CD4-positive, alpha-beta T cell treated with Interleukin-6 for 4 hours (primary cell): ENCODE results near the gene WNT8B.
A peak's percentile ranks its signal among the peaks of the same experiment; 100 is the strongest.

Source experiments
- DNase-seq: peaks from one replicate; pipeline ENCODE4 v3.0.0-alpha.2; 2020; ENCODE audit warnings: mixed read lengths

Gene WNT8B

DNA sequence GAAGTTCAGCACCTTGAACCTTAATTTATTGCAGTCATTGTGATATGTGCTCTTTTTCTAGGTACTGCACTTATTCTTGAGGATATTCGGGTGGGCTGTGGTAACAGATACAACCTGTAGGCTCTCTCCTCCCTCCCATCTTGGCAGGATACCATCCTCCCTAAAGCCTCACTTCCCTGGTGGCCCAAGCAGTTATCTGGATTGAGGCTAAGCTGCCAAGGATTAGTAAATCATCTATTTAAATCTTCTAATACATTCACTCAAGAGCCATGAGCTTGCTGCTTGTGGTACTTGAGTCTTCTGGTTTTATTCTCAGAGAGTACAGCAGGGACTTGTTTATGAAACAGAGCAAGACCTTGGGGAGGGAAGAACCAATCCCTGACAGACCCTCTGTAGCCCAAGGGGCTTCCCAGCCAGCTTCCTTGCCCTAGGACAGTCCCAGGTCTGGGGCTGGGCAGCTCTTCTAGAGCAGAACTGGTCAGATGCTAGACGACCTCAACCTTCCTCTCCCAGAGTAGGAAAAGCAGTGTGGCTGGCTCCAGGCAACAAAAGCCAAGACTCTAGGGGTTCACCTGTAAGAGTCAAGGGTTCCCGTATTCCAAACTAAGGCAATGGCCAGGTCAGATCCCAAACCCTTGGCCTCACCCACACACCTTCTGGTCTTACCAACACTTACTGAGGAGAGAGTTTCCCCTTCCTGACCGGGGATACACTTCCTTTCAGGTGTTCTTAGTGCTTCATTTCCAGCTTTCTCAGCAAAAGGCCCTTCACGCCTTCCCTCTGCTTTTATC is 21.3 kb downstream of the WNT8B start:
- DNase-seq = no peak

- DNase-seq = no peak
Measured at GRCh38 chr10:100485366-100485765, 22.6 kb downstream of the WNT8B start.

DNA sequence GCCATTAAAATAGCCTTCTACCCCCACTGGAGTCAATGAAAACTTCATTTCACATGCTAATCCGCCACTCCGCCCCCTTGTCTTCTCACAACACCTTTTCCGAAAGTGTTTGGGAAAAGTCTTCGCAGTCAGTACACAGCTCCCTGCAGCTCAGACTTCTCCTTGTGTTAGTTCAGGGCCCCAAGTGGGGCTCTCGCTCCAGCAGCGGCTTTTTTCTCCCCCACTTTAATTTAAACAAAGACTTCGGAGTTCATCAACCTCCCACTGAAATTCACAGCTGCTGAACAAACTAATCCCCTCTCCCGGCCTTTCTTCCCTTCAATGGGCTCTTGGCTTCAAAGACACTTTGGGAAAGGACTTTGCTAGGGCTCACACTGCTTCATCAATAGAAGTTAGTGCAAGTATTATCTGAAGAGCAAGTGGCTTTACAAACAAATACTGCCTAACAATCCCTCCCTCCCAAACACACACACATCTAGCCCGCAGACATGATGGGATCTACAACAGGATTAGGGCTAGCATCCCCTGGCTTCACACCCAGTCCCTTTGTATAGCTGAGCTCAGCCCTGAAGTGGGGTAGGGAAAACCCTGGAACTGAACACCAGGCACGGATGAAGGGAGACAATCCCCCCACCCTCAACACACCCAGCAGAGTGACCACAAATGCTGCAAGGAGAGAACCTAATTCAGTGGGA is 23.1 kb downstream of the WNT8B start:
- DNase-seq = no peak

GRCh38 chr10:100487529-100487928 is 24.7 kb downstream of the WNT8B start:
- no peak for DNase-seq

- no peak for DNase-seq
Measured at GRCh38 chr10:100489396-100489795, 26.6 kb downstream of the WNT8B start.

GRCh38 chr10:100490531-100490930 is 27.7 kb downstream of the WNT8B start:
- DNase-seq = no peak

GRCh38 chr10:100496567-100496966 is 33.8 kb downstream of the WNT8B start:
- no peak for DNase-seq

GRCh38 chr10:100498059-100498458 is 35.2 kb downstream of the WNT8B start:
- DNase-seq = no peak

DNA sequence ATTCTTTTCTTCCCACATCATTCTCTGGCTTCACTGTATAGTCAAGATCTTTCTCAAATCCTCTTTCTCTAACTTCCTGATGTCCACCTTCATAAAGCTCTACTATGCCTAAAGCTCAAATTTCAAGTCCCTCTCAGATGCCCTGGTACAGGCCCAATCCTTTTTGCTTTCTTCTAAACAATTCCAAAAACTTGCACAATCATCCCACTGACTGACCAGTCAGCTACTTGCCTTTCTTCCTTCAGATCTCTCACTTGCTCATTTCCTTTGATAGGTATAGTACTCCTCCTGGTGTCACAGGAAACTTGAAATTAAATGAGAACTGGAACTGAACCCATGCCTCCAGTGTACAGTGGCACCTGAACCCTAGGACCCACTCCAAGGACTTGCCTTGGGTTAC is 38.6 kb downstream of the WNT8B start:
- DNase-seq = no peak

- no peak for DNase-seq
Measured at GRCh38 chr10:100502926-100503494, 40.2 kb downstream of the WNT8B start.

GRCh38 chr10:100504096-100504495 is 41.3 kb downstream of the WNT8B start:
- DNase-seq = no peak

DNA sequence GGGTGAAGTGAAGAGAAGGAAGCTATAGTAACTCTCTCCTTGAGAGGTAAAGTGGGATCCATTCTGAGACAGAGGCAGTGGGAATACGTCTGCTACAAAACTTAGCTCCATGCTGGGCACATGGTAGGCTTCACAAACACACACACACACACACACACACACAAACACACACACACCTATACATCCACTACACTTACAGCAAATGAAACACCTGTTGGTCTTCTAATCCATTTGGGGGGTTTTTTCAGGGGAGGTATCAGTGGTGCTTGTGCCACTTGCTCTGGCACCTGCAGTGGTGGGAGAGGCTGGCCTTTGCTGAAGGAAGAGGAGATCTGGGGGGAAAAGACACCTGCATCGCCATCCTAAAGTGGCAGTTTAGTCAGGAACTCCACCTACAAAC is 42.4 kb downstream of the WNT8B start:
- no peak for DNase-seq

DNA sequence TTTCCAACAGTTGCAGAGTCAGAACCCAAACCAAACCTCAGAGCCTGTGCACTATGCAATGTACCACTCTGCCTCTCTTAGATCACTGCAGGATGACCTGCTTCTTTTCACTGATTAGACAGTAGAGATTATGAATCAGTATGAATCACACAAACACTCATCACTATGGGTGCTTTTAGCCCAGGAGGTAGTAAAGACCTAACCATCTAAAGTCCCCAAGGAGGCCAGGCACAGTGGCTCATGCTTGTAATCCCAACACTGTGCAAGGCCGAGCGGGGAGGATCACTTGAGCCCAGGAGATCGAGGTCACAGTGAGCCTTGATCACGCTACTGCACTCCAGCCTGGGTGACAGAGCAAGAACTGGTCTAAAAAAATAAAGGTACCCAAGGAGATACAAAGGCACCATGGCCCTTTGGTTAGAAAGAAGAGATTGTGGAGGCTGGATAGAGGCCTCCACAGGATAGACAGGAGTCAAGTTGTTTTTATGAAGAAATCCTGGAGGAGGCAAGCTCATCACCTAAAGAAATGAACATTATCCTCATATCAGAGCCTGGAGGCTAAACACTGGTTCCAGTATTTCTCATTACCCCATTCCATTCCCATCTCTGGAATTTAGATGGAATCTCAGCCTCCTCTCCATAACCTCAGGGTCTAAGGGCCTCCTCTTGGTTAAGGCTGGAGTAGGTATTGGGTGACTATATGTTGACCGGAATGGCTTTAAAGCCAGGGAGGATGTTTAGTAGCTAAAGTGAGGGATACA is 44.0 kb downstream of the WNT8B start:
- no peak for DNase-seq

- DNase-seq = no peak
Measured at GRCh38 chr10:100507357-100507732, 44.5 kb downstream of the WNT8B start.

- DNase-seq = no peak
Measured at GRCh38 chr10:100508266-100508665, 45.5 kb downstream of the WNT8B start.

DNA sequence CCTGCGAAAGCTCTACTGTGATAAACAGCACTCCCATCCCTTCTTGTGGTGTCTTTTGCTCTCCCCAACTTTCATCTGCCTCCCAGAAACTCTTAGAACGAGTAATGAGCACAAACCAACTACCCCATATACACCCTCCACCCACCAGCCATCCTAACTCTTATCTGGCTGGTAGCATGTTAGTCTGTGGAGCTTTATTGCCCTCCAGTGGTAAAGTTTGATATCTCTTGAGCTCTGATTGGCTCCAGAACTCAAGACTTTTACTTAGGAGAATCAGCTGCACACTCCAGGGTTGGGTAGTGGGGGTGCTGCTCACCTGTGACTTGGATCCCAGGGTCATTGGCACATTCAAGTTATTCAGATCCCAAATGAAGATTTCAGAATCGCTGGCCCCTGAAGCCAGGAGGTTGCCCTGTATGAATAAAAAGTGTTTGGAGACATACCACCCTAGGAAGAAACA is 45.9 kb downstream of the WNT8B start:
- peak; percentile 59 for DNase-seq

DNA sequence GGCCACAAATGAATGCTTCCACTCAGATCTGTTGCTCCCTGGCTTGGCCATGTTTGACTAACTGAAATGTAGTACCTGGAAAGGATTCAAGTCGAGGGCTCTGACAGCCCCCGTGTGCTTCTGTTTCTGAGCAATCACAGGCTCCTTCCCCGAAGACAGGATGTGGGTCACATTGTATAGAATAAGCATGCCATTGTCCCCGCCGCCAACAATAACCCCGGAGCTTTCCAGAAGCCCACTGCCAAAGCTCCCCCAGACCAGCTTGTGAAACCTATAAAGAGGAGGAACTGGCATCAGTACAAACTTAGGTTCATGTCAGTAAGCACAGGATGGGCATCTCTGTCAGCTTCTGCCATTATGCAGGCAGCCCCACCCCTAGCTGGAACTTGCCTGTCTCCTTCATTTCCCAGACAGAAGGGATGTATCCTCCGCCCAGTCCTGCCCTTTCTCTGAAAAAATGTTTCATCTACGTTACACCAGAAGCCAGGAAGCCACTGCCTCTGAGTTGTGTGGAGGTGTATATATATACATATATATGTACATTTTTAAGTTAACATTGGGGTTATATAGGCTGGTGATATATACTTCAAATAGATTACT is 46.5 kb downstream of the WNT8B start:
- DNase-seq = peak; percentile 68

DNA sequence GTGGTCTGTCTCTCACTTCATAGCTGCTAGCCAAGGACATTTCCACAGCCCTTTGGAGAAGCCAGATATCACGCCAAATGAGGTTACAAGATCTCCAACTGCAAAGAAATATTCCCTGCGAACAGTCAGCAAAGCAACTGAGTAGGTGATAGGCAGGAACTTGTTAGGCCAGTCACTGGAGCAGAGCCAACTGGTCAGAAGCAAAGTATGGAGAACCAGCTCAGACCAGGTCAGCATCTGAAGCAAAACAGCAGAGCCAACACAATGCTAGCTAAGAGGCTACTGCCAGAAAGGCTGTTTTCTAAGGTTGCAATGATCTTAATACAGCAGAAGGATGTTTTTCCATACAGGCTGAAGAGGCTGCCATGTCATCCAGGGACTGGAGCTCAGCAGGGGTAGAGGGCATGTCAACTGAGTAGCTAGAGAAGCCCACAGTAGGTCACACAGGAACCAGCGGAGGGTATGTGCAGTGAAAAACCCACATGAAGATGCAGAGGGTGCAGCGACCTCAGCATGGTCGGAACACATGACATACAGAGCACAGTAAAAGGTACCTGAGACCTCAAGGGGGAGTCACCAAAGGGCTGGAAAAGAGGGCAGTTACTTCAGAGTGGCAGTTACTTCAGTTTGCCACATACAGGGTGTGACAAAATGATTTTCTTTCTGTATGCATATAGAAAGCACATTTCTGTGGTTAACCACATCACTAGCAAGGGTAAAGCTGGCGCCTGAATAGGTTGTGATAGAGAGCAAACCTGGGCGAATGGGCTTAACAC is 47.9 kb downstream of the WNT8B start:
- DNase-seq = peak; percentile 75

GRCh38 chr10:100515612-100516011 is 52.8 kb downstream of the WNT8B start:
- DNase-seq = no peak

GRCh38 chr10:100516847-100517246 is 54.0 kb downstream of the WNT8B start:
- DNase-seq = no peak

GRCh38 chr10:100518761-100519241 is 56.0 kb downstream of the WNT8B start:
- DNase-seq = peak; percentile 74
